OCI-LY1 (cell line): ENCODE results near the gene TCERG1.

Experiments
- EZH2 ChIP-seq: fragments of 200-600 bp; sonication (generic), shearing (Covaris generic); IDR thresholded peaks from 2 replicates; pipeline ENCODE4 v1.8.0; 2017; ENCODE audit warnings: borderline replicate concordance, mixed run types, mild to moderate bottlenecking, antibody characterized with exemption, low read length, moderate library complexity, mixed read lengths
- TF ChIP-seq, protein P1 (sequence below): fragments of 200-600 bp; sonication (generic), shearing (Covaris generic); IDR thresholded peaks from 2 replicates; pipeline ENCODE4 v1.5.1; 2017; ENCODE audit warnings: mild to moderate bottlenecking, antibody characterized with exemption, low read length, moderate library complexity, mixed read lengths

DNA sequence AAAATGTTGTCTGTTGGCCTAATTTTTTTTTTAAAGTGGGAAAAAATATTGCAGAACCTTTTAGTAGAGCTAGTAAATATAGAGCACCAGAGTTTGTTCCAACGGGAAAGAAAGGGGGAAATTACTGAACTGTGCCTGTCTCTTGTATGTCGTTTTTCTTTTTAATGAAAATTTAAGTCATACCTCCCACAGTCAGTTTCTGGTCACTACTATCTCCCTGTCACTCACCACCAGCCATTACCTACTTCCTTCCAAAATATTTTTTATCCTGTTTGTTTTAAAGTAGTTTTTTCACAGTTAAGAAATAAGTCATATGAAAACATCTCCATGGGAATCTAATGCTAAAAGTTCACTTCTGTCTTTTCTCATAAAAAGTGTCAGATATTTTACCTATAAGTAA, 47.5 kb downstream of the TCERG1 start:
- TF ChIP-seq EZH2 = no peak
- TF ChIP-seq, protein P1, sequence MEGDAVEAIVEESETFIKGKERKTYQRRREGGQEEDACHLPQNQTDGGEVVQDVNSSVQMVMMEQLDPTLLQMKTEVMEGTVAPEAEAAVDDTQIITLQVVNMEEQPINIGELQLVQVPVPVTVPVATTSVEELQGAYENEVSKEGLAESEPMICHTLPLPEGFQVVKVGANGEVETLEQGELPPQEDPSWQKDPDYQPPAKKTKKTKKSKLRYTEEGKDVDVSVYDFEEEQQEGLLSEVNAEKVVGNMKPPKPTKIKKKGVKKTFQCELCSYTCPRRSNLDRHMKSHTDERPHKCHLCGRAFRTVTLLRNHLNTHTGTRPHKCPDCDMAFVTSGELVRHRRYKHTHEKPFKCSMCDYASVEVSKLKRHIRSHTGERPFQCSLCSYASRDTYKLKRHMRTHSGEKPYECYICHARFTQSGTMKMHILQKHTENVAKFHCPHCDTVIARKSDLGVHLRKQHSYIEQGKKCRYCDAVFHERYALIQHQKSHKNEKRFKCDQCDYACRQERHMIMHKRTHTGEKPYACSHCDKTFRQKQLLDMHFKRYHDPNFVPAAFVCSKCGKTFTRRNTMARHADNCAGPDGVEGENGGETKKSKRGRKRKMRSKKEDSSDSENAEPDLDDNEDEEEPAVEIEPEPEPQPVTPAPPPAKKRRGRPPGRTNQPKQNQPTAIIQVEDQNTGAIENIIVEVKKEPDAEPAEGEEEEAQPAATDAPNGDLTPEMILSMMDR = no peak
